AG10803 (cell line): ENCODE results near the gene GAST.
A peak's percentile ranks its signal among the peaks of the same experiment; 100 is the strongest.

Source experiments
- DNase-seq: peaks from one replicate; pipeline ENCODE4 v3.0.0; 2010; ENCODE audit warnings: low read depth
- H3K4me3 ChIP-seq: 2 replicates; pipeline ENCODE4 v1.5.1; 2011; ENCODE audit warnings: mild to moderate bottlenecking, low read length, control low read depth
- TF ChIP-seq, protein P1 (sequence below): conservative IDR thresholded peaks from 2 replicates; pipeline ENCODE4 v1.5.1; 2011; ENCODE audit warnings: mild to moderate bottlenecking, low read length, control low read depth, inconsistent platforms

Gene GAST

DNA sequence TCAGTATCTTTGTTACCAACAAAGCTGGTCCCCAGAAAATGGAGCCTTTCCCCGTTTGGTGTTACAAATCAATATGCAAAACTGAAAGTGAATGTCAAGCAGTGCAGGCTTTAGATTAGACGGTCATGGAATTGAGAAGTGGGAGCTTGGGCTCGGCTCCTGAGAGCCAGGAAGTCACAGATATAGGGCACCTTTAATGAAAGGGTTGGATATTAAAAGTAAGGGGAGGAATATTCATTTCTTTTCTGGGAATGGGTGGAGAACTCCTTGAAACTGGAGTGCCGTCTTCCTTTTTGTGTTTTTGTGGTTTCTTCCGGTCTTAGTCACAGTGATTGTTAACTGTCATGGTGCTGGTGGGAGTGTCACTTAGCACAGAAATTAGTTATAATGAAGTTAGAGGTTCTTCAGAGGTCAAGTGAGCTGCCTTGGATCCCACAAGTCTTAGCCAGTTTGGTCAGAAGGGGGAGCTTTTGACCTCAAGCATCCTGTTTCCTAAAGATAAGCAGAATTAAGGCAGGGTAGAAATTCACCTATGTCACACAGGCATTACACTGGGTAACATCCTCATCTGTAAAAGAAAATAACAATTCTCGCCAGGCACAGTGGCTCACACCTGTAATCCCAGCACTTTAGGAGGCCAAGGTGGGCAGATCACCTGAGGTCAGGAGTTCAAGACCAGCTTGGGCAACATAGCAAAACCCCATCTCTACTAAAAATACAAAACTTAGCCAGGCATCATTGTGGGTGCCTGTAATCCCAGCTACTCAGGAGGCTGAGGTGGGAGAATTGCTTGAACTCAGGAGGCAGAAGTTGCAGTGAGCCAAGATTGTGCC lies 33.0 kb upstream of the GAST start:
- H3K4me3 ChIP-seq: peak overlapping the region; percentile 42
- TF ChIP-seq, protein P1, sequence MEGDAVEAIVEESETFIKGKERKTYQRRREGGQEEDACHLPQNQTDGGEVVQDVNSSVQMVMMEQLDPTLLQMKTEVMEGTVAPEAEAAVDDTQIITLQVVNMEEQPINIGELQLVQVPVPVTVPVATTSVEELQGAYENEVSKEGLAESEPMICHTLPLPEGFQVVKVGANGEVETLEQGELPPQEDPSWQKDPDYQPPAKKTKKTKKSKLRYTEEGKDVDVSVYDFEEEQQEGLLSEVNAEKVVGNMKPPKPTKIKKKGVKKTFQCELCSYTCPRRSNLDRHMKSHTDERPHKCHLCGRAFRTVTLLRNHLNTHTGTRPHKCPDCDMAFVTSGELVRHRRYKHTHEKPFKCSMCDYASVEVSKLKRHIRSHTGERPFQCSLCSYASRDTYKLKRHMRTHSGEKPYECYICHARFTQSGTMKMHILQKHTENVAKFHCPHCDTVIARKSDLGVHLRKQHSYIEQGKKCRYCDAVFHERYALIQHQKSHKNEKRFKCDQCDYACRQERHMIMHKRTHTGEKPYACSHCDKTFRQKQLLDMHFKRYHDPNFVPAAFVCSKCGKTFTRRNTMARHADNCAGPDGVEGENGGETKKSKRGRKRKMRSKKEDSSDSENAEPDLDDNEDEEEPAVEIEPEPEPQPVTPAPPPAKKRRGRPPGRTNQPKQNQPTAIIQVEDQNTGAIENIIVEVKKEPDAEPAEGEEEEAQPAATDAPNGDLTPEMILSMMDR: peak; percentile 27; the same call in 1 of the 2 replicates

DNA sequence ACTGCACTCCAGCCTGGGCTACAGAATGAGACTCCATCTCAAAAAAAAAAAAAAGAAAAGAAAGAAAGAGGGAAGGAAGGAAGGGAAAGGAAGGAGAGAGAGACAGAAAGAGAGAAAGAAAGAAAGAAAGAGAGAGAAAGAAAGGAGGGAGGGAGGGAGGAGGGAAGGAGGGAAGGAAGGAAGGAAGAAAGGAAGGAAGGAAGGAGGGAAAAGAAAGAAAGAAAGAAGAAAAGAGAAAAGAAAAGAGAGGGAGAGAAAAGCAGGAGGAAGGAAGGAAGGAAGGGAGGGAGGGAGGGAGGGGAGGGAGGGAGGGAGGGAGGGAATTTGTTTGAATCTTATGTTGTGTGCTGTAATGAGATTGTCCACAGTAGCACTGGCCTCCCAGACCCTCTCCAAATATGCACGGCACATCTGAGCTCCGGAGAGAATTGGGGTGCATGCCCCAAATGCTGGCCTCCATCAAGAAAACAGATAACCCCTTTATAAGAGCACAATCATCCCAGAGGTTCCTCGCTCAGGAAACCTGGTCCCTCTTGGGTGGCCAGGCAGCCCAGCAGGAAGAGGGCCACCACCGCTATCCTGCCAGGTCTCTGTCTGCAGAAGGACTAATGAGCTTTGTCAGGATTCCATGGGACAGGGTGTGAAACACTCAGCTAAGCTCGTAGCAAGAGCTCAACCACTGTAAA lies 32.2 kb upstream of the GAST start:
- no peak overlapping the region for H3K4me3 ChIP-seq
- DNase-seq: no peak
- TF ChIP-seq, protein P1: no peak

More for the DNA sequence above, 33.0 kb upstream of the GAST start:
- DNase-seq: peak; percentile 59

DNA sequence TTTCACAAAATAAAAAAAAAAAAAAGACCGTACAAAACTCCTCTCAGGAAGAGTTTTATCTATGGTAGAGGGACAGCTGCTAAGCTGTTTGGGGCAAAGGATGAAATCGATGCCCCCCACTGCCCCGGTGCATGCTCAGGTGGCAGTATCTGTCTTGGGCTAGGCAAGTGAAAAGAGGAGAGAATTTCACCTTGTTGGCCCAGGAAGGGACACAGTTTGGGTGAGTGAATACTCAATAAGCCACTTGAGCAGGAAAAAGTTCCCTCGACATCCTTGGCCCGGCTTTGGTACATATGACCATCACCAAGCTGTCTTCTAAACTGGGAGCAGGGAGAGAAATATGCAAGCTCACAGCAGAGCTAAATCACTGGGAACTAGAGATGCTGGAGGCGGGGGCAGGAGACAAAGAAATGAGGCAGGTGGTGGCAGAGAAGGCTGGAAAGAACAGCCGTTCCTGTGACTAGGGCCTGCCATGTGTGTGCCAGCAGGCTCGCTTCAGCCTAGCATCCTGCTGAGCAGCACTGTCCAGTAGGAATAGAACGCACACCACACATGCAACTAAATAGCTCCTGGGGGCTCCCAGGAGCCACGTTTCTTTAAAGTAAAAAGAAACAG lies 31.6 kb upstream of the GAST start:
- H3K4me3 ChIP-seq: no peak overlapping the region
- TF ChIP-seq, protein P1: no peak
- DNase-seq: no peak

DNA sequence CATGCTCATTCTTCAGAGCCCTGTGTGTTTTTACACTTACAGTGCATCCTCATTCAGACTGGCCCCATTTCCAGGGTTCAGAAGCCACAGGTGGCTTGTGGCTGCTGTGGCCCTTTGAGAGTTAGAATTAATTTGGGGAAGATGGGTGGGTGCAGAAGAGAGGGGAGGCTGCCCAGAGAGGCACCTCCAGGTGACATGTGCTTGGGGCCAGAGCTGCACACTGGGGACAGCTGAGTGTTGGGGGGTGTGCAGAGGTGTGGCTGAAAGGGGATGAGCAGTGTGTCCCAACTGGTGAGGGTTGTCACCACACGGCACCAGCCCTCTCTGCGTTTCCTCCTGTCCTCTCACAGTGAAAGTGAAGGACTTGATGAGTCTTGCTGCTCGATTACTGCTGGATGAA lies 30.4 kb upstream of the GAST start:
- TF ChIP-seq, protein P1: no peak
- no peak for DNase-seq
- no peak overlapping the region for H3K4me3 ChIP-seq

DNA sequence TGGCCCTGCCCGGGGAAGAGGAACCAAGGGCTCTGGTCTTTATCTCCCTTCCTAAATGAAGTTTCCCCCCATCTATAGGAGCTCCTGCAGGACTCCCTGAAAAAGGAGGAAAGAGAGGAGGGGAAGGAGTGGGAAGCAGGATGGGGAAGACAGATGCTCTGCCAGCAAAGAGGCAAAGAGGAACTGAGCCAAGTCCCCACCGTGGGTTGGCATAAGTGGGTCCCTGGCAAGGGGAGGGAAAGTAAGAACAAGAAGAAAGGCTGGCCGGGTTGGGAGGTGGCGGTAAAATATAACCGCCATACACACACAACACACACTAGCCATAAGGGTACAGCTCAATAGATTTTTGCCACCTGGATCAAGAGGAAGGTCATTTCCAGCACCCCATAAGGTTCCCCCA lies 29.5 kb upstream of the GAST start:
- no peak for DNase-seq
- no peak overlapping the region for H3K4me3 ChIP-seq
- TF ChIP-seq, protein P1: no peak

DNA sequence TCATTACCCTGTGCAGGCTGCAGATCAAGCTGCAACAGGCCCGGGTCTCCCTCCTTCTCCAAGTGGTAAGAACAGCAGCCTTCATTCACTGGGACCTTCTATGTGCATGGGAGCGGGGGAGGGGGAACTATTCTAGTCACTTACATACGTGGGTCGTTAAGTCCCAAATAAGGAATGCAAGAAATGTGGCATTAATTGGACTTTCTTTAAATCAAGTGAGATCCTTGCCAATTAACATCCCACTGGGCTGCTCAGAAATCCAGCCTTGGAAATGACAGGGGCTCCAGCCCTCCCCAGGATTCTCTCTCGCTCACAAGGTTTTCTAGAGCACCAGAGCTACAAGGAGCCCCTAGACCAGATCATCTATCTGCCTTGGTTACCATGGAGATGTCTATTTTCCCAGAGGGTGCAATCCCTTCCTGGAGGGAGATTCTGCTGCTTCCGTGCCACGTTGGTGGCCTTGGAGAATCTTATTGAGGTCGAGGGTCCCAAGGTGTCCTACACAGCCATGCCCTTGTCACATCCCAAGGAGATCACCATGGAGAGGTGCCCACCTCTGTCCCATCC lies 28.6 kb upstream of the GAST start:
- no peak overlapping the region for H3K4me3 ChIP-seq
- DNase-seq: no peak
- TF ChIP-seq, protein P1: no peak
